ENCODE results near the gene DCAF5.
"Not testable (repeated sequence)": the region's sequence is repeated elsewhere in the genome, so short reads cannot be mapped to it uniquely, and the experiment has no call there.

The DCAF5 gene

GRCh38 chr14:69023035-69023434 is 129.9 kb downstream of the DCAF5 start:
- TF ChIP-seq POLR2A (IDR thresholded peaks at IDR 0.05; ENCODE audit: low read length) (no peak), GATA1 (IDR thresholded peaks at IDR 0.05; ENCODE audit: low read depth, low read length) (no peak)
- DNase-seq: no peak

- not testable (repeated sequence) for DNase-seq
These were observed 130.8 kb downstream of the DCAF5 start for GRCh38 chr14:69022093-69022492.

GRCh38 chr14:69017706-69018105 is 135.2 kb downstream of the DCAF5 start:
- DNase-seq: no peak
- TF ChIP-seq GATA1 (IDR thresholded peaks at IDR 0.05; ENCODE audit: low read depth, low read length) (no peak), POLR2A (IDR thresholded peaks at IDR 0.05; ENCODE audit: low read length) (no peak)

- no peak for TF ChIP-seq GATA1 (IDR thresholded peaks at IDR 0.05; ENCODE audit: low read depth, low read length)
- no peak for TF ChIP-seq POLR2A (IDR thresholded peaks at IDR 0.05; ENCODE audit: low read length)
- no peak for DNase-seq
These were observed 138.1 kb downstream of the DCAF5 start for GRCh38 chr14:69014829-69015259.

GRCh38 chr14:69013943-69014782 is 138.8 kb downstream of the DCAF5 start:
- DNase-seq: no peak
- TF ChIP-seq GATA1 (IDR thresholded peaks at IDR 0.05; ENCODE audit: low read depth, low read length): no peak
- no peak for TF ChIP-seq POLR2A (IDR thresholded peaks at IDR 0.05; ENCODE audit: low read length)

GRCh38 chr14:69012256-69012953 is 140.5 kb downstream of the DCAF5 start:
- DNase-seq: no peak

GRCh38 chr14:69010648-69011047 is 142.3 kb downstream of the DCAF5 start:
- no peak for TF ChIP-seq GATA1 (IDR thresholded peaks at IDR 0.05; ENCODE audit: low read depth, low read length)
- no peak for DNase-seq

More at GRCh38 chr14:69012256-69012953, 140.5 kb downstream of the DCAF5 start:
- TF ChIP-seq POLR2A (IDR thresholded peaks at IDR 0.05; ENCODE audit: low read length): no peak
- no peak for TF ChIP-seq GATA1 (IDR thresholded peaks at IDR 0.05; ENCODE audit: low read depth, low read length)

- DNase-seq: no peak
- TF ChIP-seq GATA1 (IDR thresholded peaks at IDR 0.05; ENCODE audit: low read depth, low read length) (no peak), POLR2A (IDR thresholded peaks at IDR 0.05; ENCODE audit: low read length) (no peak)
These were observed 144.5 kb downstream of the DCAF5 start for GRCh38 chr14:69008421-69008884.

GRCh38 chr14:69006346-69006745 is 146.6 kb downstream of the DCAF5 start:
- TF ChIP-seq GATA1 (IDR thresholded peaks at IDR 0.05; ENCODE audit: low read depth, low read length): no peak
- TF ChIP-seq POLR2A (IDR thresholded peaks at IDR 0.05; ENCODE audit: low read length): no peak
- DNase-seq: no peak

- no peak for TF ChIP-seq GATA1 (IDR thresholded peaks at IDR 0.05; ENCODE audit: low read depth, low read length)
- no peak for TF ChIP-seq POLR2A (IDR thresholded peaks at IDR 0.05; ENCODE audit: low read length)
- DNase-seq: no peak
These were observed 147.3 kb downstream of the DCAF5 start for GRCh38 chr14:69005432-69006148.

- no peak for TF ChIP-seq GATA1 (IDR thresholded peaks at IDR 0.05; ENCODE audit: low read depth, low read length)
- no peak for TF ChIP-seq POLR2A (IDR thresholded peaks at IDR 0.05; ENCODE audit: low read length)
- no peak for DNase-seq
These were observed 148.0 kb downstream of the DCAF5 start for GRCh38 chr14:69004731-69005431.

- TF ChIP-seq GATA1 (IDR thresholded peaks at IDR 0.05; ENCODE audit: low read depth, low read length) (no peak), POLR2A (IDR thresholded peaks at IDR 0.05; ENCODE audit: low read length) (no peak)
- DNase-seq: no peak
These were observed 149.3 kb downstream of the DCAF5 start for GRCh38 chr14:69003626-69004025.

- TF ChIP-seq GATA1 (IDR thresholded peaks at IDR 0.05; ENCODE audit: low read depth, low read length) (no peak), POLR2A (IDR thresholded peaks at IDR 0.05; ENCODE audit: low read length) (no peak)
- no peak for DNase-seq
These were observed 150.8 kb downstream of the DCAF5 start for GRCh38 chr14:69002069-69002468.

GRCh38 chr14:69001375-69001774 is 151.5 kb downstream of the DCAF5 start:
- no peak for TF ChIP-seq GATA1 (IDR thresholded peaks at IDR 0.05; ENCODE audit: low read depth, low read length)
- TF ChIP-seq POLR2A (IDR thresholded peaks at IDR 0.05; ENCODE audit: low read length): no peak

More at GRCh38 chr14:69001375-69001774, 151.5 kb downstream of the DCAF5 start:
- no peak for DNase-seq
